GM19240 (cell line): ENCODE data around the gene CLTA.

ENCODE experiments used
- DNase-seq: peaks from one replicate; pipeline ENCODE4 v3.0.0; 2011; ENCODE audit warnings: low spot score; ENCODE audit not compliant: insufficient read length

Gene CLTA

DNA sequence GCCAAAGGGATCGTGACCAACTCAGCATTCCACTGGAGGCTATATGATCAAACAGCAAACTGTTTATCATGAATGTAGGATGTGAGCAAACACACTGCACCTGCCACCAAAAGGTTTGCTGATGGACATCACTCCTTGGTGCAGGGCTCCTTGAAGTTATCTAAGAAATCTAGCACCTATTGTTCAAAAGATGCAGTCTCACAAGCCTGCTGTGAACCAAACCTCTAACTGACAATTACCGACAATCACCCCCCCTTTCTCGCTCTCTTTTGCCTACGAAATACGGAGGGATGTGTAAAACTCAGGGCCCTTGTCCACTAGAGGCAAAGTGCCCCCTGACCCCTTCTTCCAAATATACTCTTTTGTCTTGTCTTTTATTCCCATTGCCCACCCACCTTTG, 2.5 kb upstream of the CLTA start:
- no peak for DNase-seq

DNA sequence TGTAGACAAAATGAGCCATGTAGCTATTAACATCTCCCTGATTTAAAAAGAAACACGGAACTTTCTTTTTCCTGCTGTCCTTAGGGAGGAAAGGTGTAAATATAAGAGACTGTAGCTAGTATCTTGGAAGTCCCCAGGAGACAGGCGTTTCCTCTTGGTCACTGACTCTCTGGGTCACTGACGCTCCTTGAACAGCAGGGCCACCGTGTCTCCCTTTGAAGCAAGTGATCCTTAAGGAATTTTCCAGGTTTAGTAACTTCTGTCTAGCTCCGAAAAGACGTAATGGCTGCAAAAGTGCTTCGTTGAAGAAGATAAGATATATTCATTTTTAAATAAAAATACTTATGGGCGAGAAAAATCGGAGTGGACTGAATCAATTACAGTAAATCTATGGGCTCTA, 745 bp upstream of the CLTA start:
- DNase-seq = no peak

DNA sequence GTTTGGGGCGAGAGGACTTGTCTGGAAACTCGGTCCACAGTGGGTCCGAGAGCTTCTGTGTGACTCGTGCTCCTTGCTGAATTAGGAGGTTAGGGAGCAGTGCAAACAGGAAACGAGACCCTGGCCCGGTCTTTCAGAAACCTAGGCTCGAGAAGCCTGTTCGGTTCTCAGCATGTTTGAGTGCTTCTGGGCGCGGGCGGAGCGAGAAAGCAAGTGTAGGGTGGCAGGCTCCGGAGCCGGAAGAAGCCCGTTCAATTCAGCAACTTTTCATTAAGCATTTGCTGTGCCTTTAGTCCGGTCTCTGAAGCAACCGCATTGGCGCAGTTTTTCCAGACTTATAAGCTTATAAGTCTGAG, 547 bp downstream of the CLTA start:
- no peak for DNase-seq

DNA sequence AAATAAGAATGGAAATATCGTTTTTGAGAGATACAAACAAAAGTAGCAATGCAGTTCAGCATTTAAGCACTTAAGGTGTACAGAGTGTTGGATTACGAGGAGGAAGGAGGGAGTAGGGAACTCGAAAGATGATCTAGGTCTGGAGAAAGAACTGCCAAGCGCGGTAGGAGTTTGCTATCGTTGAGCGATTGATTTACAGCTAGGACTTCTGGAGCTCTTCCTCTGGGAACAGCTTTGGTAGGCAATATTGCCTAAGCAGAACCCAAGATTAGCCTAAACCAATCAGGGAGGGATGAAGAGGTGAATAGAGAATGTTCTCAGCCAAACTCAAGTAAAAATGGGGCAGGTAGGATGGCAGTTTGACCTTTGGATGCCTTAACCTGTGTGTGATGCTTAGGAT, 965 bp downstream of the CLTA start:
- no peak for DNase-seq

DNA sequence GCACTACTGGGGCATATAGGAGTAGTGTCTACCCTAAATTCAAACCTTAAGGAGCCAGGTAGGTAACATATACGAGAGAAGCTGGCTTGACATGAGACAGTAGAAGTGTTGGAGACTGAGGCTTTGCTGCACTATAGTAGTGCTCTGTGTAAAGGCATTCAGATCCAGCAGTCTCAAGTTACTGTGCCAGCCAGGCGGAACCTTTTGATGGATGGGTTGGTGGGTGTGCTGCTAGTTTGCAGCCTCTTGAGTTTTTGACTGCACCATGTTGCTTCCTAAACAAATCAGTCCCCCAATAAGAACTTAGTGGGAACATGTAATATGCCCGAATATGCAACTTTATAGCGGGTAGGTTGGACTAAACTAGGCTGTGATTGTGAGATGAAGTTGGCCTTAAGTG, 1.5 kb downstream of the CLTA start:
- DNase-seq = no peak

DNA sequence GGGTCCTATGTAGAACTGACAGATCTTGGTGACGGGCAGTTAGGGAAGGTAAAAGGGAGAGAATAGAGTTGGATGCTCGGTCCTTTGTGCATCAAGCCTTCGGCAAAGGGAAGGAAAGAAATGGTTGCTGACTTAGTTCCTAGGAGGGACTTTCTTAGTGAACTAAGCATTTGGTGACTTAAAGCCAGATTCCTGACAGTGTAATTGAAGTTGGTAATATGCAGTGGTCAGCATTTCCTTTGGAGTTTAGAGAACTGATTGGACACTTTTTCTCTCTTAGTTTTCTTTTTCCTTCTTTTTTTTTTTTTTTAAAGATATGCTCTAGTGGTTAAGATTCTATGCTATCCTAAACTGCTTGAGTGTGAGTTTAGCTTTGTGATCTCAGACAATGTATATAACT, 2.3 kb downstream of the CLTA start:
- DNase-seq = no peak

DNA sequence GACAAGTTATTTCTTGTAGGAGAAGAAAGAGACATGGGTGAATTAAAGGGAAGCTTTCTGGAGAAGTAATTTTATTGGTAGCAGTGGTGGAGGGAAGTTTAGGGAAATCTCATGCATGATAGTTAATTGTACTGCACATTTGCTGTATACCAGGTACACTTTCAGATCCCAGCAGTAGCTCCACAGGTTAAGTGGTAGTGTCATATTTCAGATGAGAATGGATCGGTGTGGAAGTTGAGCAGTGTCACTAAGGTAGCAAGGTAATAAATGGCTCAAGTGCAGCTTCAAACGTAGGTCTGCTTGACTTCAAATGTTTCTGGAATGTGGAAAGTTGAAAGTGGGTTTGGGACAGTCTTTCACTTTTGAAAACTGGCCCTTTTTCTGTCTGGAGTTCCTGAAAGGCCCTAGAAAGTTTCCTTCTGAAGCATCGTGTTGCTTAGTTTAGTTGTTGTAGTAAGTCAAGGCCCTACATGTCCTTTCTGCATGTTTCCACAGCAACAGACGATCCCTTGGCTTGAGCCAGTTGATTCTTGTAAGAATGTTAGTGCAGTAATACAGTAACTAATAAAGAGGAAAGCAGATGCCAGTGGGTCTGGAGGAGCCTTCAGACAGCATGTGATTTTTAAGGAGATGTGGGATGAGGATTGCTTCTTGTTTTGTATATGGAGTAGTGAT, 3.7 kb downstream of the CLTA start:
- no peak for DNase-seq

DNA sequence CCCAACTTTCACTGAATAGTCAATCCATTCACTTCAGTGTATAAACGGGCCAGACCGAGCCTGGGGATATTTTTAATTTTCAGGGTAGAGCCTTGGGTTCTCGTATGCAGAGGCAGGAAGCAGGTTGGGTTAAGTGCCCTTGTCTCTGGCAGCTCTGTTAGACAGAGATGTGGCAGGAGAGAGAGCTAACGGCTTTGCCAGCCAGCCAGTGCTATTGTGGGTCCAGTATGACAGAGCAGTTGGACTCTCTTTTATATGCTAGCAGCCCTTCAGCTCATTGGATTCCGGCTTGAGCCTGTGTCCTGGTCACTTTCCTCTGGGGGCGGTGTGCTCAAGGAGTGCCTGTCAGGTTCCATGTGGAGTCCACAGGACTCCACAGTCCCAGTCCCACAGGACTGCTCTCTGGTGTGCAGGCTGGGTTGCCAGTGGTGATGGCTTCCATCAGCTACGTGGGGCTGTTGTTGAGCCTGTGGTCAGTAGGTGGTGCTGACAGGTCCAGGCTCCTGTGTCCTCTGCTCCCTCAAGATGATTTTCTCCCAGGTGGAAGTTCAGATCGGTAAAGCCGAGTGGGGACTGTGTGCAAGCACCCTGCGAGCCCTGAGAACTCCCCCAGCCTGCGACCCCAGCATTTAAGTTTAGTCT, 14.3 kb downstream of the CLTA start:
- DNase-seq = no peak

DNA sequence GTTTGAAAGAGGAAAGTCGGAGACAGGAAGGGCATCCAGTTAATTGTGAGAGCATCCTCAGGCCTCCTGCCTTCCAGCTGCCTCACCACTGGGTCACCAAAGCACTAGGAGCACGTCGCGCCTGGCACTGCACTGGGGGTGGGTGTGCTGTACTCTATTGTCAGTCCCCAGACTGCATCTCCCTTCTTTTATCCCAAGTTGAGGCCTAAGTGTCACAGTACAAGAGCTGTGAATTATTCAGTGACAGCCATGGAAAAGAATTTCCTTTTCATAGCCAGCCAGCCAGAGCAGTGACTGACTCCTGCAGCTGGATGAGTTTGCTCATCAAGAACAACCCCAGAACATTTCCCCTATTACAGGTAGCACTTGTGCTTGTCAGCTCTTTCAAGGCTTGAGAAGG, 16.3 kb downstream of the CLTA start:
- no peak for DNase-seq

DNA sequence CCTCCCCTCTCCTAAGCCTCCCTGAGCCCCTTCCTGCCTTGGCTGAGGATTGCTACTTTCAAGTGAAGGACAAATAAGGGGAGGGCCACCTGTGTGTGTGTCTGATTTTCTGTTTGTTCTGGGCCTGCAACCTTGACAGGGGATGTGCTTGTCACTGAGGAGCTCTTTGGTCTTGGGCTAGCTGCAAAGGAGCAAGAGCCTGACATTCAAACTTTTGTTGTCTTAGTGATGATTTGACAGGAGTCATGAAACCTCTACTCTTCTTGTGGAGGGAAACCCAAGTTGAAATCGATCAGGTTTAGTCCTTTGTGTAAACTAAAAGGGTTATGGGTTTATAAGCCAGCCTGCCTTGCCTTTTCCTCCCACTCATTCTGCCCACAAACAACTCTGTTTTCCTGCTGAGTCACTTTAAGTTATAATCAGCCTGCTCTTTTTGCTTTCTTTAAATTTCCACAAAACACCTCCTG, 16.9 kb downstream of the CLTA start:
- DNase-seq = no peak

DNA sequence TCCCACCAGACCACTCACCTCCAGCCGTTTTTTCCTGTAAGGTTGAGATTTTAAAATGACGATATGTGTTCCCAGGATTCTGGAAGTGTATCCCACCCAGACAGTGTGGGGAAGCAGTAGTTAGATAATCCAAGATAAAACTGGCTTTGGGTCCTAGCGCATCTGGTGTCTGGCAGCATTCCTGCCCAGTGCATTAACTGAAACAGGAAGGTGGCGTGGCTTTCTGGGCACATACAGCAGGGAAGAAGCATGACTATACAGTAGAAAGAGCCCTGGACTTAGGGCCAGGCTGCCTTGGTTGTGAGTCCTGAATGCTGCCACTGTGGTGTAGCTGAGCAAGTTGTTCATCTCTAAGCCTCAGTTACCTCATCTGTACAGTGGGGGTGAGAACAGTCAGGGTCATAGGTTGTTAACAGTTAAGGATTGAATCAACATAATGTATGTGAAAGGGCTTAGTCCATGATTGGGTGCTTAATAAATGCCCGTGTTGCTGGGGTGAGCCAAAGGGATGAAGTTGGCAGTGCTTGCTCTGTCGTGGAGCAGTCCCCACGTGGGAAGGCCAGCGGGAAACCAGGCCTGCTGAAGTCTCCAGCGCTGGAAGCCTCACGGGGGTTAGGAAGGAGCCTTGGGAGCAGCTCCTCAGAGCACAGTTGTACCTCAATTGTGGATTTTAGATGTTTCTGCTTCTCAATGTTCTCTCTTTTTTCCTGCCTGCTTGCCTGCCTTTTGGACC, 18.0 kb downstream of the CLTA start:
- DNase-seq = no peak

DNA sequence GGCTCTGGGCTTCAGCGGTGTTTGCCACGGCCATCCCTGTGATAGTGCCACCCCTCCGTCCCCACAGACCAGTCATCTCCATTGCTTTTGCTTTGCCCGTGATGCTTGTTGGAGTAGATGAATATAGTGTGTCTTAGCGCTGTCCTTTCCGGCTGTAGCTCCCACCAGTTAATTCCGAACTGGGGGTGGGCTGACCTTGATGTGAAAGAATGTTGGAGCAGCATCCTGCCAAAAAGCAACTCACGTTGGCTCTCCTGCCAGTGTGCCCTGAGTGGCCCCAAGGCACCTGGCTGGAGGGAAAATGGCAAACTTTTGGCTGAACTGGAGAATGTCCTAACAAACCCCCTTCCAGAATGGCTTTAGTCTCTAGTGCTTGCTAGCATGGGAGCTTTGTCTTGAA, 20.0 kb downstream of the CLTA start:
- no peak for DNase-seq

DNA sequence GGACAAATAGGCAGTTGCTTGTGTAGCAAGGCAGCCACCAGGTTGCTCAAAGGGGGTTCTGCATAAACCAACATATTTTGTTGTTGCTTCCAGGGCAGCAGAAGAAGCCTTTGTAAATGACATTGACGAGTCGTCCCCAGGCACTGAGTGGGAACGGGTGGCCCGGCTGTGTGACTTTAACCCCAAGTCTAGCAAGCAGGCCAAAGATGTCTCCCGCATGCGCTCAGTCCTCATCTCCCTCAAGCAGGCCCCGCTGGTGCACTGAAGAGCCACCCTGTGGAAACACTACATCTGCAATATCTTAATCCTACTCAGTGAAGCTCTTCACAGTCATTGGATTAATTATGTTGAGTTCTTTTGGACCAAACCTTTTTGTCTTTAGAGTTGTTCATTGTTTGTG, 20.8 kb downstream of the CLTA start:
- DNase-seq = no peak

DNA sequence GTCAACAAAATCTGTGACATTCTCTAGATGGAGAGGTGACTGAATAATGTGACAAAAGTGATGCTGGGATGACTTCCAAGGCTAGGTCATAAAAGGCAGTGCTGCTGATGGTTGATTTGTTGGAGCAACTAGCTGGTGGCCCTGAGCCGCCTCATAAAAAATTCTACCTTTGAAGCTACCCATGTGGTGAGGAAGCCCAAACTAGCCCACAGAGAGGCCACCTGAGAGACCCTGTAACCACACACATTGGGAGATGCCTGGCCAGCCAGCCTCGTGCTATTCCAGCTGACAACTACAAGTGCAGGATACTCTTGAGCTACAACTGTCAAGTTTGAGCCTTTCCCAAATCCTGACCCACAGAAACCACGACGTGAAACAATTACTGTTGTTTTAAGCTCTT, 22.7 kb downstream of the CLTA start:
- no peak for DNase-seq

DNA sequence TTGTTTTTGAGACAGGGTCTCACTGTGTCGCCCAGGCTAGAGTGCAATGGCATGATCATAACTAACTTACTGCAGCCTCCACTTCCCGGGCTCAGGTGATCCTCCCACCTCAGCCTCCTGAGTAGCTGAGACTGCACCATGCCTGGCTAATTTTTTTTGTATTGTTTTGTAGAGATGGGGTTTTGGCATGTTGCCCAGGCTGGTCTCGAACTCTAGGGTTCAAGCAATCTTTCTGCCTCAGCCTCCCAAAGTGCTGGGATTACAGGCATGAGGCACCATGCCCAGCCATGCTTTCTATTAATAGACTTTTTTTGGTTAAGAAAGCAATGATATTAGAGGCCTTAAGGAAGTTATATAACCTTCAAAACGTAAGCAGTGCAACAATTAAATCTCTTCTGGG, 23.3 kb downstream of the CLTA start:
- DNase-seq = no peak

DNA sequence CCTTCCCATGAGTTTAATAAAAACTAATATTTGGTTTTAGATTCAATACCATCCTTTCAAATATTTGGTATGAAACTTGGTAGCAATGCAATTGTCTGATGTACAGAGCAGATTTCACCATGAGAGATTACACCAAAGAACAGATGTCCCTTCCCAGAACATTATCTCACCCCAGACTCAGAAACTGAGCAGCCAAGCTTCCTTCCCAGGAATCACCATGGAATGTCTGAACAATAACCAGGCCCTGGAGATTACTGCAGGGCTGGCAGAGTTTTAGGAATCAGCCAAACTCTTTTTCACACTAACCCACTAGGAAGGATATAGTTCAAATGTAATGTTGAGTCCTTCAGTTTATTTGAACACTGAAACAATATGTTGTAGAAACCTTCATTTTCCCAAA, 23.9 kb downstream of the CLTA start:
- no peak for DNase-seq

DNA sequence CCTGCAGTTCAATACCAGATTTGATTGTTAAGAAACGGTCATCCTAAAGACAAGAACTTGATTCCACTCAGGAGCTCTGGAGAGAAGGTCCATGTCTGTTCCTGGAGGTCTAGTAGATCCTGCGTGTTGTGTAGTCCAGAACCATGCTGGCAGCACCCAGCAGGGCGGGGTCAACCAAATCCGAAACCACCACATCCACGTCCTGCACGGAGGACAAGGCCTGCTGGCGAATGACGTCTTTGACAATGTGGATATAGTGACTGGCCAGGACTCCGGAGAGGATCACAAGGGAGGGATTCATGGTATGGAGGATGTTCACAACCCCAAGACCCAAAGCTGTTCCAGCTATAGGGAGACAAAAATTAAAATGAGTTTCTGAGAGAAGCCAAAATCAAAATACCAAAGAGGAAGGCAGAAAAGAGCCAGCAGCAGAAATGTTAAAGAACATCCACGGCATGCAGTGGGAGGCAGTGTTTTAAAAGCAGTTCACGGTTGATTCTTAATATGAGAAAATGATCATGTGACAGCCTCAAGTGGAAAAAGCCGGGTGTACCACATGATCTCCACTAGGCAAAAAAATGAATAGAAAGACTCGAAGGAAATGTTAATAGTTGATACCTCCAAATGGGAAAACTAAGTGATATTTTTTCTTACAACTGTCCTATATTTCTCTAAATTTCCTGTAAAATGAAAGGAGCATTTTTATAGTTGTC, 26.7 kb downstream of the CLTA start:
- no peak for DNase-seq

DNA sequence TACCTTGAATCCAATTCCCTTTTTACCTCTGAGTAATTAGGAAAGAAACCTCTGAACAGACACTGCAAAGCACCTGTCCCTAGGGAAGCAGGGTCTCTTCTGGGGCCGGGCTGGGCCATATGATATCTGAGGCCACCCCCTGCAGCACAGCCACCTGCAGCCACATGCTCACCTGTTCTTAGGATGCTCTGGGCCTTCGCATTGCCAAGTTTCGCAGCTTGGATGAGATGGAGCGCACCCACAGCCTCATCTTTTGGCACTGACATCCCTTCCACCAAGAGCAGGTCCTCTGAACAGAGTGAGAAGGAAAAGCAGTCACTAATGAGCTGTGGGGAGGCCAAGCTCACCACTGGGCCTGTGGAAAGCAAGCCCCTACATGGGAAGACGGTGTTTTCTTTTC, 27.3 kb downstream of the CLTA start:
- no peak for DNase-seq

DNA sequence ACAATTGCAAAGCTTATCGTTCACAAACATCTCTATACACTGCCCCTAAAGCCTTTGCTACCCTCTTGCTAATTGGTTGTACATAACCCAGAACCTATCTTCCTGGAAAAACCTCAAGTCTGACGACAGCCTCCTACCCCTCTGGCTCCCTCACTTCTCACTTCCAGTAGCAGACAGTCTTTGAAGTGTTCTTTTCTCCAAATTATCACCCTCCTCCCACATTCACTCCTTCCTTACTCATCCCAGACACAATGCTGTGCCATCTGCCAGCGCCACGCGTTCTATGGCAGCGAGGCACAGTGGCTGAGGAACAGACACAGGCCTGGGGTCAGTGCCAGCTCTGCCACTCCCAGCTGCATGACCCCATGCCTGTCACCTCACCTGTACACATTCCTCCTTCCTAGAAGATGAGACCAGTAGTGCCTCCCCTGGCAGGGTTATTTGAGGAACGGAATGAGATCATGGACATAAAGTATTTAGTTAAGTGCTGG, 27.7 kb downstream of the CLTA start:
- no peak for DNase-seq

DNA sequence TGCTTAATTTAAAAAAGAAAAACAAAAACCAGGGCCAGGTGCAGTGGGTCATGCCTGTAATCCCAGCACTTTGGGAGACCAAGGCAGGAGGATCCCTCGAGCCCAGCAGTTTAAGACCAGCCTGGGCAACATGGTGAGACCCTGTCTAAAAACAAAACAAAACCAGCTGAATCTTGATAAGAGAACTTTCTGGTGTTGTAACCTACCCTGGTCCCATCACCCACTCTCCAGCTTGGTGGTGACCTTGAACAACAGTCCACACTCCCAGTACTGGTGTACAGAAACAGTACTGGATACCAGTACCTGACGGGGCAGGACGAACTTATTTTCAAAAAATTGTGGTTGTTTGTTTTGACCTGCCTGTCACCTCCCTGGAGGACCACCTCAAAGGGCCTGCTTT, 30.9 kb downstream of the CLTA start:
- DNase-seq = no peak

DNA sequence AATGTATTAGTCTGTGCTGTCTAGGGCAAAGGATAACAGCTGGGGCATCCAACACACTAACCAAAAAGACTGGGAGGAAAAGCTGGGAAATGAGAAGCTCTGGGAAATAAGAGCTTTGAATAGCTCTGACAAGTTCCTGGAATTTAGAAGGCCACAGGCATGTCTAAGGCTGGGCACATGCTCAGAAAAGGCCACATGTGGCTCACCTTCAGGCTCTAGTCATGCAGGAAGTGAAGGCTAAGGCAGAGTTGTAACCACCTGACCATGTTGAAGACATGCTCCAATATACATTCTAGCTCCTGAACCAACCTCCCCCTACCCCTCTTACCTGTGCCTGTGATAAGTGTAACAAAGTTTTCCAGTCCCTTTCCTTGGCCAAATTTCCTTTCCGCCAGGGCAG, 31.7 kb downstream of the CLTA start:
- no peak for DNase-seq

DNA sequence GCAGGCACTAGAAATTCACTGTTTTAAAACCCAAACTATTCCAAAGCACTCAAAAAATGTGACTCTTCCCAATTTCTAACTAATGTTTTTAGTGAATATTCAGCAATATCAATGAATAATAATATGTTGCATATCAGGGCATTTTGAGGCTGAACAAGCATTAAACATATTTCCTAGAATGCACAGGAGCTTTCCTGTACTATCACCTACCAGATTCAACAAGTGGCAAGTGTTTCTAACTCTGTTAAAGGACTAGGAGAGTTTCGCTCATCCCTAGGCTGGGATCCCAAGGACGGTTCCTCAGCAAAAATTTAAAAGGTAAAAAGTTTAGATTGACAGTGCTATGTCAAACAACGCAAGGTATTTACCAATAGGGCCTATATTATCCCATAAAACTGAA, 46.5 kb downstream of the CLTA start:
- no peak for DNase-seq
